PC-3 (cell line): ENCODE measurements around the gene KIAA1210. TPM values are rescaled to one million over a fixed set of nuclear protein-coding genes. Genes with fewer than 3 reads are reported as not detected.

ENCODE experiments used
- ATAC-seq: fragments of 200-7000 bp; cut with Tn5 transposase; 2 replicates; pipeline ENCODE4 v1.9.1; 2020; ENCODE audit warnings: mild to moderate bottlenecking, moderate library complexity
- BruUV-seq: library from RNA; stranded (reverse); fragments of 400-500 nt; replicated peaks from 2 replicates; lab custom pipeline; 2021; lab: Mats Ljungman, UMichigan
- CTCF ChIA-PET: fragments of 300-600 bp; sonication (Branson Sonifier 250); formaldehyde crosslinking; loops from one replicate; lab custom pipeline; 2022; ENCODE audit warnings: antibody characterized with exemption; lab: Charles Lee
- POLR2A ChIA-PET: fragments of 300-600 bp; sonication (Branson Sonifier 250); formaldehyde crosslinking; loops from one replicate; lab custom pipeline; 2022; ENCODE audit warnings: antibody characterized with exemption; ENCODE audit not compliant: unreplicated experiment; lab: Charles Lee
- DNase-seq: peaks from one replicate; pipeline ENCODE4 v3.0.0-alpha.2; 2015
- H2AFZ ChIP-seq: fragments of 300-600 bp; sonication (generic); 2 replicates; pipeline ENCODE4 v1.6.0; 2016; ENCODE audit warnings: antibody characterized with exemption, low read length
- H3F3A ChIP-seq: fragments of 300-600 bp; sonication (generic); one replicate; pipeline ENCODE4 v1.6.0; 2017; ENCODE audit warnings: antibody characterized with exemption, low read length, control low read depth, mild to moderate bottlenecking; ENCODE audit not compliant: unreplicated experiment
- H3K27ac ChIP-seq: fragments of 300-600 bp; sonication (generic); 2 replicates; pipeline ENCODE4 v1.5.1; 2016; ENCODE audit warnings: mild to moderate bottlenecking, low read length
- H3K27me3 ChIP-seq: fragments of 300-600 bp; sonication (generic); 2 replicates; pipeline ENCODE4 v1.6.1; 2016; ENCODE audit warnings: low read length, mixed read lengths
- H3K36me3 ChIP-seq: fragments of 300-600 bp; sonication (generic); 2 replicates; pipeline ENCODE4 v1.6.1; 2016; ENCODE audit warnings: low read depth, mixed run types, low read length, mixed read lengths
- H3K4me1 ChIP-seq: fragments of 300-600 bp; sonication (generic); 2 replicates; pipeline ENCODE4 v1.5.1; 2016; ENCODE audit warnings: low read length; ENCODE audit not compliant: insufficient read depth
- H3K4me2 ChIP-seq: fragments of 300-600 bp; sonication (generic); 2 replicates; pipeline ENCODE4 v1.6.0; 2016; ENCODE audit warnings: low read length
- H3K4me3 ChIP-seq: fragments of 300-600 bp; sonication (generic); 2 replicates; pipeline ENCODE4 v1.5.1; 2016; ENCODE audit warnings: mild to moderate bottlenecking, low read length, mixed read lengths
- H3K79me2 ChIP-seq: fragments of 300-600 bp; sonication (generic); 2 replicates; pipeline ENCODE4 v1.6.1; 2017; ENCODE audit warnings: low read length, mixed read lengths
- H3K9ac ChIP-seq: fragments of 300-600 bp; sonication (generic); 2 replicates; pipeline ENCODE4 v1.6.0; 2016; ENCODE audit warnings: mild to moderate bottlenecking, low read length
- H3K9me2 ChIP-seq: fragments of 300-600 bp; sonication (generic); replicated peaks from 2 replicates; pipeline ENCODE4 v1.6.1; 2016; ENCODE audit warnings: mixed run types, low read length, mixed read lengths
- H3K9me3 ChIP-seq: fragments of 300-600 bp; sonication (generic); 2 replicates; pipeline ENCODE4 v1.6.1; 2016; ENCODE audit warnings: low read length, mixed read lengths
- H4K20me1 ChIP-seq: fragments of 300-600 bp; sonication (generic); 2 replicates; pipeline ENCODE4 v1.6.1; 2016; ENCODE audit warnings: low read length, mixed read lengths
- EZH2 ChIP-seq: fragments of 300-600 bp; sonication (generic); IDR thresholded peaks from one replicate; pipeline ENCODE4 v1.6.1; 2017; ENCODE audit warnings: antibody characterized with exemption, mild to moderate bottlenecking, low read length; ENCODE audit not compliant: unreplicated experiment
- EZH2phosphoT487 ChIP-seq: fragments of 300-600 bp; sonication (generic); IDR thresholded peaks from 2 replicates; pipeline ENCODE4 v1.6.1; 2018; ENCODE audit warnings: mild to moderate bottlenecking, antibody characterized with exemption, low read length, borderline replicate concordance
- intact Hi-C: fragments of 100-400 bp; cut with micrococcal nuclease; formaldehyde crosslinking; loops from 2 replicates; pipeline ENCODE4 v1.9.0; 2023
- total RNA-seq: library from RNA; depleted of rRNA; stranded (reverse); fragments of >200 nt; gene quantifications from 2 replicates; pipeline ENCODE4 v1.2.3, GENCODE V29; 2014
- TF ChIP-seq, protein P1 (sequence below): fragments of 300-600 bp; sonication (generic); conservative IDR thresholded peaks from 2 replicates; pipeline ENCODE4 v1.5.1; 2017; ENCODE audit warnings: antibody characterized with exemption, low read depth, mild to moderate bottlenecking, low read length

Gene KIAA1210
- total RNA-seq, 1 experiment from 2014 or later, result 0.07 TPM

DNA sequence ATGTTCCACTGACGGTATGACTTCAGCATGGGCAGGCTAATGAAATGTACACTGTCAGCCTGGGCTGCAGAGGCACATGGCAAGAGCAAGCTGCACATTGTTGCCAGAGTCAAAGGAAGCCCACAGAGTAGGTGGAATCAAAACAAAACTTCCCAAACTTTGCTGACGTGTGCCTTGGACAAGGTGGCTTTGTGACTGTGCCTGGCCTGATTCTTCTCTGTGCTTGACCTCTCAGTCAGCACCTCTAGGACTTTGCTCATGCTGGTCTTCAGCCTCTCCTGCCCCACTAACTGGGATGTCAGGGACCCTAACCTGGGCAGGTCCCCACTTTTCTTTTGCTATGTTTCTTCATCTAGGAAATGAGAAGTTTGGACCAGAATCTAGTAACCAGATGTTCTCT lies 40.5 kb upstream of the KIAA1210 start:
- Histone ChIP-seq H3F3A (no peaks in the 10 kb centered on the region), H3K27me3 (no peaks in the 10 kb centered on the region), H2AFZ (no peak overlapping the region), H3K27ac (no peak overlapping the region), H3K4me2 (no peak overlapping the region), H3K79me2 (no peaks in the 10 kb centered on the region), H4K20me1 (no peaks in the 10 kb centered on the region), H3K9ac (no peak overlapping the region), H3K4me1 (no peaks in the 10 kb centered on the region), H3K4me3 (no peak overlapping the region), H3K9me2 (no peaks in the 10 kb centered on the region), H3K36me3 (no peaks in the 10 kb centered on the region), H3K9me3 (no peaks in the 10 kb centered on the region)
- TF ChIP-seq, protein P1, sequence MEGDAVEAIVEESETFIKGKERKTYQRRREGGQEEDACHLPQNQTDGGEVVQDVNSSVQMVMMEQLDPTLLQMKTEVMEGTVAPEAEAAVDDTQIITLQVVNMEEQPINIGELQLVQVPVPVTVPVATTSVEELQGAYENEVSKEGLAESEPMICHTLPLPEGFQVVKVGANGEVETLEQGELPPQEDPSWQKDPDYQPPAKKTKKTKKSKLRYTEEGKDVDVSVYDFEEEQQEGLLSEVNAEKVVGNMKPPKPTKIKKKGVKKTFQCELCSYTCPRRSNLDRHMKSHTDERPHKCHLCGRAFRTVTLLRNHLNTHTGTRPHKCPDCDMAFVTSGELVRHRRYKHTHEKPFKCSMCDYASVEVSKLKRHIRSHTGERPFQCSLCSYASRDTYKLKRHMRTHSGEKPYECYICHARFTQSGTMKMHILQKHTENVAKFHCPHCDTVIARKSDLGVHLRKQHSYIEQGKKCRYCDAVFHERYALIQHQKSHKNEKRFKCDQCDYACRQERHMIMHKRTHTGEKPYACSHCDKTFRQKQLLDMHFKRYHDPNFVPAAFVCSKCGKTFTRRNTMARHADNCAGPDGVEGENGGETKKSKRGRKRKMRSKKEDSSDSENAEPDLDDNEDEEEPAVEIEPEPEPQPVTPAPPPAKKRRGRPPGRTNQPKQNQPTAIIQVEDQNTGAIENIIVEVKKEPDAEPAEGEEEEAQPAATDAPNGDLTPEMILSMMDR, result no peak
- TF ChIP-seq EZH2 (no peak), EZH2phosphoT487 (no peak)
- DNase-seq (no peak), ATAC-seq (no peak)
- ChIA-PET CTCF (no interaction called here), POLR2A (no interaction called here)
- BruUV-seq, result no TSS peak
- intact Hi-C loops, result no loop called here

DNA sequence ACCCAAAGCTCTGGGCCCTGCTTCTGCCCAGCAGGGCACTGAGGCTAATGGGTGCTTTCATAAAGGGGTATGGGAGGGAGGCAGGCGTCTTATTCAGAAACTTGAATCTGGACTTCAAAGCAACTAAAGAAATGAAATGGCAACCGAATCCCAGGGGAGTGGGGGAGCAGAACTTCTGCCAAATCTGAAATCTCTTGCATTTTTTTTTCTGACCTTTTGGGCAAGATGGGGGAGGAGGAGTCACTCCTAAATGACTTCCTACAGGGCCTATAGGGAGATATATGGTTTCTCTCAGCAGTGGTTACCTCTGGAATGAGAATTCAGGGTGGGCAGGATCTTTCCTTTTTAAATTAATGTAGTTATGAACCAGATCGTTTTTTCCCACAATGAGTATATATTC lies 30.6 kb upstream of the KIAA1210 start:
- Histone ChIP-seq H3K4me3 (no peak overlapping the region), H3K79me2 (no peaks in the 10 kb centered on the region), H3F3A (no peaks in the 10 kb centered on the region), H3K4me2 (no peak overlapping the region), H3K36me3 (no peaks in the 10 kb centered on the region), H2AFZ (no peak overlapping the region), H3K27ac (no peak overlapping the region), H3K9ac (no peak overlapping the region), H3K9me3 (no peaks in the 10 kb centered on the region), H3K4me1 (peaks cover 17% of the 10 kb centered on the region), H3K27me3 (no peaks in the 10 kb centered on the region), H4K20me1 (no peaks in the 10 kb centered on the region), H3K9me2 (no peaks in the 10 kb centered on the region)
- ChIA-PET POLR2A (no interaction called here), CTCF (no interaction called here)
- ATAC-seq, result no peak
- TF ChIP-seq EZH2, result no peak
- TF ChIP-seq, protein P1, result no peak
- no peak for TF ChIP-seq EZH2phosphoT487
- no peak for DNase-seq
- BruUV-seq, result no TSS peak
- intact Hi-C loops, result no loop called here

DNA sequence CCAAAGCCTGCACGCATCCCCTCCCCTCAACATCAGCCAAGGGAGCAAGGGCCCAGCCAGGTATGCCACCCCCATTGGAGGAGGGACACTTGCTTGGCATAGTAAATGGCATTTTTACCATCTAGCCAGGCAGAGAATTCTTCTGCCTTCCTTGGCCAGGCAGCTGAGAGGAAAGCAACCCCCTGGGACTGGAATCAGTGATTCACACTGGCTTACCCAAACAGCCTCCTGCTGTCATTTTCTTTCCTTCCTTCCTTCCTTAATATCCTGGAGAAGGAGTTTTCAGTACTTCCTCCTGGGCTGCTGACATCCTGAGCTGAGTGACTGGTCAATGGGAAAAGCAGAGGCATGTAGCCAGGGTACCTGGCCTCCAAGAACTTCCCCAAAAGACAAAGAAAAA lies 28.6 kb upstream of the KIAA1210 start:
- H3K27me3 ChIP-seq, result no peaks in the 10 kb centered on the region
- ChIA-PET POLR2A (no interaction called here), CTCF (no interaction called here)
- H3K9me2 ChIP-seq, result no peaks in the 10 kb centered on the region
- no peaks in the 10 kb centered on the region for H3K36me3 ChIP-seq
- no peak overlapping the region for H3K4me3 ChIP-seq
- H3K4me2 ChIP-seq, result no peak overlapping the region
- no peaks in the 10 kb centered on the region for H3K79me2 ChIP-seq
- H3K9ac ChIP-seq, result no peak overlapping the region
- no peaks in the 10 kb centered on the region for H3F3A ChIP-seq
- H3K9me3 ChIP-seq, result no peaks in the 10 kb centered on the region
- H3K4me1 ChIP-seq, result peaks cover 17% of the 10 kb centered on the region
- no peak for DNase-seq
- no peaks in the 10 kb centered on the region for H4K20me1 ChIP-seq
- H3K27ac ChIP-seq, result no peak overlapping the region
- intact Hi-C loops, result no loop called here
- H2AFZ ChIP-seq, result no peak overlapping the region
- no peak for ATAC-seq
- TF ChIP-seq EZH2phosphoT487, result no peak
- no peak for TF ChIP-seq EZH2
- TF ChIP-seq, protein P1, result no peak
- BruUV-seq, result no TSS peak
